WTC11 (cell line): Measurements from ENCODE around the gene TRIM17. TPM values are rescaled to one million over a fixed set of nuclear protein-coding genes. Genes with fewer than 3 reads are reported as not detected.

Source experiments
- ATAC-seq: fragments of 200-7000 bp; cut with Tn5 transposase; 2 replicates; pipeline ENCODE4 v1.10.0; 2021; ENCODE audit warnings: mild to moderate bottlenecking, moderate library complexity
- CTCF ChIA-PET: fragments of 300-600 bp; sonication (Branson Sonifier 250); formaldehyde crosslinking; loops from one replicate; lab custom pipeline; 2021; ENCODE audit warnings: antibody characterized with exemption; lab: Charles Lee
- POLR2A ChIA-PET: fragments of 350-600 bp; sonication (Branson Sonifier 250); formaldehyde crosslinking; loops from one replicate; lab custom pipeline; 2021; ENCODE audit warnings: antibody characterized with exemption; lab: Charles Lee
- DNase-seq: peaks from one replicate; pipeline ENCODE4 v3.0.0; 2021; ENCODE audit warnings: low spot score
- H3K27ac Mint-ChIP-seq: 2 replicates; pipeline ENCODE4 v1.8.0; 2021; ENCODE audit warnings: mixed read lengths
- H3K27me3 Mint-ChIP-seq: 2 replicates; pipeline ENCODE4 v1.8.0; 2021; ENCODE audit warnings: low read depth, mild to moderate bottlenecking, moderate library complexity, mixed read lengths
- H3K36me3 Mint-ChIP-seq: 2 replicates; pipeline ENCODE4 v1.8.0; 2021; ENCODE audit warnings: mixed read lengths
- H3K4me1 Mint-ChIP-seq: 2 replicates; pipeline ENCODE4 v1.8.0; 2022; ENCODE audit warnings: mixed read lengths
- H3K4me3 Mint-ChIP-seq: 2 replicates; pipeline ENCODE4 v1.8.0; 2021; ENCODE audit warnings: mild to moderate bottlenecking, moderate library complexity, mixed read lengths
- H3K9me3 Mint-ChIP-seq: 2 replicates; pipeline ENCODE4 v1.8.0; 2021; ENCODE audit warnings: mixed read lengths
- CREB1 ChIP-seq: sonication (generic); formaldehyde crosslinking; IDR thresholded peaks from 2 replicates; pipeline ENCODE4 v1.8.0; 2023; ENCODE audit warnings: mild to moderate bottlenecking, missing genetic modification reagents
- CREM ChIP-seq: sonication (generic); formaldehyde crosslinking; IDR thresholded peaks from 2 replicates; pipeline ENCODE4 v1.8.1; 2022; ENCODE audit warnings: mild to moderate bottlenecking, missing genetic modification reagents, moderate library complexity
- ELF4 ChIP-seq: sonication (generic); formaldehyde crosslinking; IDR thresholded peaks from 2 replicates; pipeline ENCODE4 v1.8.1; 2022; ENCODE audit warnings: low read depth, mild to moderate bottlenecking, moderate library complexity, missing genetic modification reagents
- ETV6 ChIP-seq: sonication (generic); formaldehyde crosslinking; IDR thresholded peaks from 2 replicates; pipeline ENCODE4 v1.8.1; 2022; ENCODE audit warnings: mild to moderate bottlenecking, missing genetic modification reagents
- GABPB1 ChIP-seq: sonication (generic); formaldehyde crosslinking; IDR thresholded peaks from 2 replicates; pipeline ENCODE4 v1.8.1; 2023; ENCODE audit warnings: mild to moderate bottlenecking, missing genetic modification reagents
- HMGXB4 ChIP-seq: sonication (generic); formaldehyde crosslinking; IDR thresholded peaks from 2 replicates; pipeline ENCODE4 v1.8.1; 2023; ENCODE audit warnings: mild to moderate bottlenecking, moderate library complexity, missing genetic modification reagents
- IRF1 ChIP-seq: sonication (generic); formaldehyde crosslinking; IDR thresholded peaks from 2 replicates; pipeline ENCODE4 v1.8.0; 2023; ENCODE audit warnings: missing genetic modification reagents
- IRF2 ChIP-seq: sonication (generic); formaldehyde crosslinking; IDR thresholded peaks from 2 replicates; pipeline ENCODE4 v1.8.0; 2022; ENCODE audit warnings: low read depth, missing genetic modification reagents, borderline replicate concordance
- KAT7 ChIP-seq: sonication (generic); formaldehyde crosslinking; IDR thresholded peaks from 2 replicates; pipeline ENCODE4 v1.8.1; 2023; ENCODE audit warnings: missing genetic modification reagents, mild to moderate bottlenecking, borderline replicate concordance
- MAX ChIP-seq: sonication (generic); formaldehyde crosslinking; IDR thresholded peaks from 2 replicates; pipeline ENCODE4 v1.8.0; 2022; ENCODE audit warnings: mild to moderate bottlenecking, missing genetic modification reagents
- NFYB ChIP-seq: sonication (generic); formaldehyde crosslinking; conservative IDR thresholded peaks from 2 replicates; pipeline ENCODE4 v1.8.0; 2022; ENCODE audit warnings: low read depth, missing genetic modification reagents
- SMAD3 ChIP-seq: sonication (generic); formaldehyde crosslinking; IDR thresholded peaks from 2 replicates; pipeline ENCODE4 v1.8.0; 2022; ENCODE audit warnings: missing genetic modification reagents, mild to moderate bottlenecking, borderline replicate concordance
- SOX15 ChIP-seq: fragments of 250-450 bp; sonication (Bioruptor Pico); IDR thresholded peaks from 2 replicates; pipeline ENCODE4 v1.9.0; 2021; ENCODE audit warnings: mild to moderate bottlenecking
- TCF7 ChIP-seq: sonication (generic); formaldehyde crosslinking; IDR thresholded peaks from 2 replicates; pipeline ENCODE4 v1.8.0; 2022; ENCODE audit warnings: mild to moderate bottlenecking, low read depth, missing genetic modification reagents, moderate library complexity
- TEAD4 ChIP-seq: sonication (generic); formaldehyde crosslinking; IDR thresholded peaks from 2 replicates; pipeline ENCODE4 v1.8.0; 2022; ENCODE audit warnings: mild to moderate bottlenecking, missing genetic modification reagents
- ZBTB21 ChIP-seq: sonication (generic); formaldehyde crosslinking; IDR thresholded peaks from 2 replicates; pipeline ENCODE4 v1.8.1; 2023; ENCODE audit warnings: mild to moderate bottlenecking, missing genetic modification reagents, borderline replicate concordance
- ZNF121 ChIP-seq: sonication (generic); formaldehyde crosslinking; IDR thresholded peaks from 2 replicates; pipeline ENCODE4 v1.8.0; 2023; ENCODE audit warnings: missing genetic modification reagents
- ZNF396 ChIP-seq: fragments of 250-450 bp; sonication (Bioruptor Pico); IDR thresholded peaks from 2 replicates; pipeline ENCODE4 v1.8.0; 2021; ENCODE audit warnings: mild to moderate bottlenecking, moderate library complexity, borderline replicate concordance
- ZNF423 ChIP-seq: fragments of 250-450 bp; sonication (Bioruptor Pico); IDR thresholded peaks from 2 replicates; pipeline ENCODE4 v2.1.2; 2022; ENCODE audit warnings: mild to moderate bottlenecking, moderate library complexity
- ZNF512 ChIP-seq: sonication (generic); formaldehyde crosslinking; IDR thresholded peaks from 2 replicates; pipeline ENCODE4 v1.8.1; 2022; ENCODE audit warnings: missing genetic modification reagents, borderline replicate concordance
- ZNF671 ChIP-seq: fragments of 250-450 bp; sonication (Bioruptor Pico); IDR thresholded peaks from 2 replicates; pipeline ENCODE4 v1.8.0; 2021; ENCODE audit warnings: mild to moderate bottlenecking
- total RNA-seq: library from RNA; stranded (reverse); gene quantifications from 3 replicates; pipeline ENCODE4 v1.2.3, GENCODE V29; 2021

The TRIM17 gene
- total RNA-seq, 1 experiment from 2014 or later = 2.6 TPM

GRCh38 chr1:228390649-228391048, 26.0 kb downstream of the TRIM17 start:
- TF ChIP-seq ZNF423 (CRISPR knock-in tag) (no peak), IRF1 (CRISPR knock-in tag) (no peak), ELF4 (CRISPR knock-in tag) (no peak), HMGXB4 (CRISPR knock-in tag) (no peak), TCF7 (no peak), ZNF396 (CRISPR knock-in tag) (no peak), SMAD3 (no peak), CREB1 (CRISPR knock-in tag) (no peak)
- no peak for ATAC-seq
- CTCF ChIA-PET = no interaction called here

GRCh38 chr1:228387321-228387720, 29.3 kb downstream of the TRIM17 start:
- H3K4me1 Mint-ChIP-seq = no peaks in the 10 kb centered on the region
- no peak for DNase-seq
- no peak overlapping the region for H3K4me3 Mint-ChIP-seq
- H3K36me3 Mint-ChIP-seq = no peaks in the 10 kb centered on the region
- peaks cover 28% of the 10 kb centered on the region for H3K27me3 Mint-ChIP-seq
- no peak for ATAC-seq
- TF ChIP-seq CREM (CRISPR knock-in tag) (no peak), ETV6 (CRISPR knock-in tag) (no peak), ZNF671 (no peak), TEAD4 (CRISPR knock-in tag) (no peak), IRF2 (CRISPR knock-in tag) (no peak), NFYB (no peak), TCF7 (no peak), HMGXB4 (CRISPR knock-in tag) (no peak), ZBTB21 (no peak), SOX15 (CRISPR knock-in tag) (no peak), ZNF121 (CRISPR knock-in tag) (no peak), GABPB1 (CRISPR knock-in tag) (no peak), KAT7 (no peak), MAX (CRISPR knock-in tag) (no peak), ZNF512 (CRISPR knock-in tag) (no peak)
- no peak overlapping the region for H3K27ac Mint-ChIP-seq
- H3K9me3 Mint-ChIP-seq = no peaks in the 10 kb centered on the region
- POLR2A ChIA-PET = no interaction called here
- CTCF ChIA-PET = no interaction called here

More at GRCh38 chr1:228390649-228391048, 26.0 kb downstream of the TRIM17 start:
- H3K4me3 Mint-ChIP-seq = no peak overlapping the region
- DNase-seq = no peak
- H3K36me3 Mint-ChIP-seq = peaks cover 5% of the 10 kb centered on the region
- H3K4me1 Mint-ChIP-seq = no peaks in the 10 kb centered on the region
- POLR2A ChIA-PET = interaction anchor here (0.5 kb wide), 1 partner anchor 16 kb away, joined by 4 read pairs; the partner anchor contains the start of gene TRIM11
- H3K27ac Mint-ChIP-seq = no peak overlapping the region
- no peaks in the 10 kb centered on the region for H3K9me3 Mint-ChIP-seq
- H3K27me3 Mint-ChIP-seq = peaks cover 7% of the 10 kb centered on the region
